Superior temporal gyrus (tissue), 1 donor: ENCODE measurements around the gene SLC43A1.
A peak's percentile ranks its signal among the peaks of the same experiment; 100 is the strongest.
"Not testable (repeated sequence)": the region's sequence is repeated elsewhere in the genome, so short reads cannot be mapped to it uniquely, and the experiment has no call there.

ENCODE experiments used
- DNase-seq: peaks from one replicate; pipeline ENCODE4 v3.0.0-alpha.2; 2016; ENCODE audit errors: extremely low spot score

The SLC43A1 gene

GRCh38 chr11:57515332-57516060 is at the start of gene SLC43A1:
SLC43A1 (minus strand) TSS chr11:57515702; CDS start chr11:57514111, 1,591 bp downstream.
- no peak for DNase-seq

- no peak for DNase-seq
Measured at GRCh38 chr11:57562596-57562995, 47.1 kb upstream of the SLC43A1 start.

DNA sequence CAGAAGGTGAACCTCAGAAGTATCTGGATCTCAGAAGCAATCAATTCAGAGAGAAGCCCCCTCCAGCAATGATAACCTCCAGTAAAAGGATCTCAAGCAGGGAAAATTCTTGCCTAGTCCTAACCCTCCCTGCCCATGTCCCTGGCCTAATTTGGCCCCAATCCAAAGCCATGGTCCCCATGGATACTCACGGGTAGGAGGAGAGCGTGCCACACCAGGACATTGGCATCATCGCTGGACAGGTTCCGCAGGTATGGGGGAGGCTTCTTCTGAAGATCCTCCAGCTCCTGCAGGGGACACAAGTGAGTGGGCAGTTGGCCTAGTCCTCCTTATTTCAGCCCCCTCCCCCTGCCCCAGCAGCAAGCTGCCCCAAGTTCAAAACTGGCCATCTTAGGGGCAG is 44.6 kb upstream of the SLC43A1 start:
- DNase-seq: no peak

GRCh38 chr11:57556041-57556440 is 40.5 kb upstream of the SLC43A1 start:
- no peak for DNase-seq

GRCh38 chr11:57555393-57555792 is 39.9 kb upstream of the SLC43A1 start:
- DNase-seq: no peak

GRCh38 chr11:57552479-57552878 is 37.0 kb upstream of the SLC43A1 start:
- DNase-seq: no peak

GRCh38 chr11:57551941-57552340 is 36.4 kb upstream of the SLC43A1 start:
- DNase-seq: no peak

DNA sequence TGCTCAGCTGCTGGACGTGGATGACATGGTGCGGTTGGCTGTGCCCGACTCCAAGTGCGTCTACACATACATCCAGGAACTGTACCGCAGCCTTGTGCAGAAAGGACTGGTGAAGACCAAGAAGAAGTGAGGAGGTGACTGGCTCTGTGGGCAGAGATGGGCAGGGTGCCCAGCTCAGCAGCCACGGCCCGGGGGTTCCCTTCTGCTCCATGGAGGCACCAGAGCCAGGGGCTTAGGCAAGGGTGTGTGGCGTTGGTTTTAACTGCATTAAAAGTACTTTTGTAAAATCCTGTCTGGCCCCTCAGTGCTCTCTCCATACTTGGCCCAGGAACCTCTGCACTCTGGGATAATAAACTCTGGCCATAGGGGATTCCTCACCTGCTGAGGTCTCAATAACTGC is 34.5 kb upstream of the SLC43A1 start:
- DNase-seq: no peak

DNA sequence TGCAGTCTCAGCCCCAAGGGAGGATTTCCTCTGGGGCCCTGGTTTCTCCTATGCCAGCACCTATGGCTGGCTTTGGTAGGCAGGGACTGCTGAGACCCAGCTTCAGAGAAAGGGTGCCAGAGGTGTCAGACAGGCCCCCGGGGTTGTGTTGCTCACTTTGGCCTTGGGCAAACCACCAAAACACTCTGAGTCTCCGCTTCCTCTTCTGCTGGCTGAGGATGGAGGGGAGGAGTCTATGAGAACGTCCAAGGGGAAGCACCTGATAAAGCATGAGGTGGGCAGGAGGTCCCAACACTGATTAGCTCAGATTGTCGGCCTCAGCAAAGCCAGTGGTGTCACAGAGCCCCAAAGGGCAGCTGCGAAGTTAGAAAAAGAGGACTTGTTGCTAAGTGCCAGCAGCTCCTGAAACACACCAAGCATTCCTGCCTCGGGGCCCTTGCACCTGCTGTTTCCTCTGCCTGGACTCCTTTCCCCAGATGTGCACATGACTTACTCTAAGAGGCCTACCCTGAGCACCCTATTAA is 32.4 kb upstream of the SLC43A1 start:
- DNase-seq: no peak

DNA sequence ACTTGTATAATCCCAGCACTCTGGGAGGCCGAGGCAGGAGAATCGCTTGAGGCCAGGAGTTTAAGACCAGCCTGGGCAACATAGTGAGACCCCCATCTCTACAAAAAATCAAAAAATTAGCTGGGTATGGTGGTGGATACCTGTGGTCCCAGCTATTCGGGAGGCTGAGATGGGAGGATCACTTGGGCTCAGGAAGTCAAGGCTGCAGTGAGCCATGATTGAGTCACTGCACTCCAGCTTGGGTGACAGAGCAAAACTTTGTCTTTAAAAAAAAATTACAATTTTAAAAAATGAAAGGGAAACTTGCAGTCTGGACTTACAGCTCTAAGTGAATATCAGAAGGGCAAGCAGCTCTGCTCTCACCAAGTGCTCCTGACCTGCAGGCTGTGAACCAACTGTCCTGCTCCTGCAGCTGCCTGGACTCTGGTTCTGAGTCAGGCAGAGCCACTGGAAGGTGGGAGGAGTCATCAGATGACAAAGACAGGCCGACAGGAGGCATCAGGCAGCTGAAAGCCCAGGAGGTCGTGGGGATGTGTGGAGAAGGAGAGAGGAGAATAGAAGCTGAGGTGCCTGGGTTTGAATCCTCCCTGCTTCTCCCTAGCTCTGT is 31.5 kb upstream of the SLC43A1 start:
- DNase-seq: no peak

- no peak for DNase-seq
Measured at GRCh38 chr11:57546451-57546850, 30.9 kb upstream of the SLC43A1 start.

DNA sequence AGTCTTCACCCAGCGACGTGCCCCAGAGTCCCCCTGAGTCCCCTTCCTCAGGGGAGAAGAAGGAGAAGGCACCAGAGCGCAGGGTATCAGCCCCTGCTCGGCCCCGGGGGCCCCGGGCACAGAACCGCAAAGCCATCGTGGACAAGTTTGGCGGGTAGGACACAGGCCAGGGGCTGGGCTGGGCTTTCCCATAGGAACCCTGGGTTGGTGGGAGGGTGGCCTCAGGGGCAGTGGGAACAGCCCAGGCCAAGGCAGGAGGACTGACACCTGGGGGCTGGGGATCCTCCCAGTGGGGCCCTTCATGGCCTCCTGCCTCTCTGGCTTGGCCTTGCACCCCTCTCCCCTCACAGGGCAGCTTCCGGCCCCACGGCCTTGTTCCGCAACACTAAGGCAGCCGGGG is 30.4 kb upstream of the SLC43A1 start:
- no peak for DNase-seq

GRCh38 chr11:57544566-57544965 is 29.1 kb upstream of the SLC43A1 start:
- no peak for DNase-seq

DNA sequence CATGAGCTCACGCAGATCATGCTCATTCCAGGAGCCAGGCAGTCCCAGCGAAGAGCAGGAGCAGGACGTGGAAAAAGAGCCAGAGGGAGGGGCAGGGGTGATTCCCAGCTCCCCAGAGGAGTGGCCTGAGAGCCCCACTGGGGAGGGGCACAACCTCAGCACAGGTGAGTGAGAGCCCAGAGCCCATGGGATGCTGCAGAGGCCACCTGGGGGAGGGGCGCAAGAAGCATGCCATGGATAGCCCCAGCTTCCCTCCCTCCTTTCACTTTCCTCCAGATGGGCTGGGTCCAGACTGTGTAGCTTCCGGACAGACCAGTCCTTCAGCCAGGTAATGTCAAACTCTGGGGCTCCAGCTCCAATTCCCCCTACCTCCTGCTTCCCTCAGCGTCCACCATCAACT is 28.1 kb upstream of the SLC43A1 start:
- no peak for DNase-seq

GRCh38 chr11:57542582-57542981 is 27.1 kb upstream of the SLC43A1 start:
- no peak for DNase-seq

GRCh38 chr11:57541169-57541568 is 25.7 kb upstream of the SLC43A1 start:
- DNase-seq: no peak

- no peak for DNase-seq
Measured at GRCh38 chr11:57539342-57539741, 23.8 kb upstream of the SLC43A1 start.

- no peak for DNase-seq
Measured at GRCh38 chr11:57536947-57537619, 21.6 kb upstream of the SLC43A1 start, which contains the start of gene SMTNL1. SMTNL1 (plus strand) TSS chr11:57537595; CDS start chr11:57542643, 5,048 bp downstream.

GRCh38 chr11:57534449-57534848 is 18.9 kb upstream of the SLC43A1 start:
- DNase-seq: not testable (repeated sequence)

GRCh38 chr11:57530596-57531507 is 15.3 kb upstream of the SLC43A1 start, which contains the start of gene TIMM10:
TIMM10 (minus strand) TSS chr11:57530754; CDS start chr11:57530189, 565 bp downstream.
- peak; percentile 99 for DNase-seq

GRCh38 chr11:57530215-57530595 is 14.7 kb upstream of the SLC43A1 start:
- DNase-seq: no peak
